ENCODE results near the gene PIAS4. TPM values are rescaled to one million over a fixed set of nuclear protein-coding genes. Genes with fewer than 3 reads are reported as not detected.

Gene PIAS4
- total RNA-seq, 1 experiment from 2014 or later = 33.9 TPM

DNA sequence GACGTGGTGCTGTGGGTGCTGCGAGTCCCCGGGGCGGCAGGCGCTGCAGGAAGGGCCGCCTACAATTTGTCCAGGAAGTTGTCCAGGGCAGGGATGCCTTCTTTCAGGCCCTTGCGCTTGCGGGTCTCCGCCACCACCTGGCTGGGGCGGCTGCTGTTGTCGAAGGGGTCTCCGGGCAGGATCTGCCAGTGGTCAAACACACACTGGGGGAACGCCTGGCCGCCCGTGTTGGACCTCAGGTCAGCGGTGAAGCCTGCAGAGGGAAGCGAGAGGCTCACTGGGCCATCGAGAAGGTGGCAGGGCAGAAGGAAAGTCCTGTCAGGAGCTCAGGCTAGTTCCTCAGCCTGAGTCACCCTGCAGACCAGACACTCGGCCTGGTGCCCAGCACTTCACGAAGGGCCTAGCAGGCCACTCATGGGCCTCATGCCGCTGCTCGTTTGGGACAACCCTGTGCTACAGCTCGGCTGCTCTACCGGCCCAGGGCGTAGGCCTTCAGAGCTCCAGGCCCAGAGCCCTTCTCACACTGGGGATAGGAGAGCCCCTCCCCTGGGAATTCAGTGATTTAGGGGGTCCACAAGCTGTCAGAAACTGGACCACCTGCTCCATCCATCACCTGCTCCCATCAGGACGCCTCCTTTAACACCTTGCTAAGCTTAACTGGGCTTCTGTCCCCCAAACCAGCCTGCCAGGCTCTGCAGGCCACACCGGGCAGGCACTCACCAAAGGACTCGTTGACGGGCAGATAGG lies 30.9 kb upstream of the PIAS4 start:
- no peak for DNase-seq (ENCODE audit: low spot score)

DNA sequence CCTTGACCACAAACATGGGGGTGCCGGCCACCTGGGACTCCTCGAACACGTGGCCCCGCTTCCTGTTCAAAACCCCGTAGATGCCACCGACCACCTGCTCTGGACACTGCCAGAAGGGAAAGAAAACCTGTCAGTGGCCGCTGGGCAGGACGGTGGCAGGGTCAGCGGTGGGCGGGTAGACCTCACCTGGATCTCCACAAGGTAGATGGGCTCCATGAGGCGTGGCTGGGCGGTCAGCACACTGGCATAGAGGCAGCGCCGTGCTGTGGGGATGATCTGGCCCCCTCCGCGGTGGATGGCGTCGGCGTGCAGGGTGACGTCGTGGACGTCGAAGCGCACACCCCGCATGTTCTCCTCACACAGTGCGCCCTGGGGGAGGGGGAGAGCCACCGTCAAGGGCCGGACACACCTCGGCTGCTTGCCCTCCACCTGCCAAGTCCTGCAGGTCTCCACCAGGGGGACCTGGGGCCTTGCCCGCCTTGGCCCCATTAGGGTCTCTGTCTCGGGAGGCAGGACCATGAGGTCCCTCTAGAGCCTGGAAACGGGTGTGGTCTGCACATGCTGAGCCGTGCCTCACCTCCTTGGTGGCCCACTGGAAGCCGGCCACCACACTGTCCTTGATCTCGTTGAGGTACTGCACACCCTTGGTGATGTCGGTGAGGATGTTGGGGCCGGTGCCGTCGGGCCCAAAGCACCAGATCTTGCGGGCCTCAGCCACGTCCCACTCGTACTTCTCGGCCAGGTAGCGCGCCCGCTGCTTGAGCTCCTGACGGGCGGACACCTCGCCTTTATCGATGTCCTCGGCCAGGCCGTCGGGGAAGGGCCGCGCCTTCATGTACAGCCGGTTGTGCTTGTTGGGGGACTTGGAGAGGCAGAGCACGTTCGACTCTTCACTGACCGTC lies 30.0 kb upstream of the PIAS4 start:
- DNase-seq (ENCODE audit: low spot score) = no peak

DNA sequence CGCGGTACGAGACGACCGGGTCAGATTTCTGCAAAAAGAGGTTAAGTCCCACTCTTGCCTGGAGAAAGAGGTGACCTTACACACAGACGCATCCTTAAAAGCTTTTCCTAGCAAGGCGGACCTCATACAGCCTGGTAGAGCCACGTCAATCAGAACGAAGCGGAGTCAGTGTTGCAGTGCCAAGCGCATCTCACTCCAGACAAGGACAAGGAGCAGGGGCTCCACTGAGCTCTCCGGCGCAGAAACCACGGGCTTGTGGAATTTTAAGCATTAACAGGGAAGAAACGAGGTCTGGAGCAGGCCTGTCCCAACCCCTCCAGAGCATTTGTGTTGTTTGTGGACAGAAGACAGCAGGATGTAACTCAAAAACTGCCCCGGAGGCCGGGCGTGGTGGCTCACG lies 29.4 kb upstream of the PIAS4 start:
- DNase-seq (ENCODE audit: low spot score) = no peak

DNA sequence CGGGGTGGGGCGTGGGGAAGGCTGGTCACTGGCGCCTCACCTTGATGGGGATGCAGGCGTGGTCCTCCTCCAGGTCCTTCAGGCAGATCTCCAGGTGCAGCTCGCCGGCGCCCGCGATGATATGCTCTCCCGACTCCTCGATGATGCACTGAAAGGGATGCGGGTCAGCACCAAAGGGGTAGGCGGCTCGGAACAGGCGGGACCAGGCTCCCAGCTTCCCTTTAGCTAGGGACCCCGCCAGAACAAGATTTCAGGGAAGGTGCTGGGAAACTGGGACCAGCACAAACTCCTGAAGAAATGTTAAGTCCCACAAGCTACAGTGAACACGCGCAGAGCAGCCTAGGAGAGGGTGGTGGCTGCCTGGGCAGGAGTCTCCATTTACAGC lies 28.3 kb upstream of the PIAS4 start:
- no peak for DNase-seq (ENCODE audit: low spot score)

DNA sequence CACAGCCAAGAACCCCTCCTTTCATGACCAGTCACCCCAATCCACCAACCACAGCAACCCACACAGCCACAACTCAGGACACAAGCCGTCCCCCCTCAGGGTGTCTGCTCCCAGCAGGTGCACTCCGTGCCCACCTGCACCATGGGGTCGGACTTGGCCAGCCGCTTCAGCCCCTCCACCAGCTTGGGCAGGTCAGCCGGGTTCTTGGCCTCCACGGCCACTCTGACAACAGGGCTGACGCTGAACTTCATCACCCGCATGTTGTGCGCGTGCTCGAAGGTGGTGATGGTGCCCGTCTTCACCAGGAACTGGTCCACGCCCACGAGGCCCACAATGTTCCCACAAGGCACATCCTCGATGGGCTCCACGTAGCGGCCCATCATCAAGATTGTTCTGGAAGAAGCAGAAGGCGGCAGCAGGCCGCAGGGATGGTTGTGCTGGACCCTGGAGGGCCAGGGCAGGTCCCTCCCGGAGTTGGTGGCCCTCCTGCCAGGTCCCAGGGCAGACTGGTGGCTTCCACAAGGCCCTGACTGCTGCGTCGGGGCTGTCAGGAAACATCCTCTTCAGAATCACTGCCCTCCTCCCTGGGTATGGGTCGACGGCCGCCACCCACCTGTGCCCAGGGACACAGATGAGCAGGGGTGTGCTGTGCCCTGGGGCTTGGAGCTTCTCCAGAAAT lies 27.7 kb upstream of the PIAS4 start:
- DNase-seq (ENCODE audit: low spot score) = no peak

DNA sequence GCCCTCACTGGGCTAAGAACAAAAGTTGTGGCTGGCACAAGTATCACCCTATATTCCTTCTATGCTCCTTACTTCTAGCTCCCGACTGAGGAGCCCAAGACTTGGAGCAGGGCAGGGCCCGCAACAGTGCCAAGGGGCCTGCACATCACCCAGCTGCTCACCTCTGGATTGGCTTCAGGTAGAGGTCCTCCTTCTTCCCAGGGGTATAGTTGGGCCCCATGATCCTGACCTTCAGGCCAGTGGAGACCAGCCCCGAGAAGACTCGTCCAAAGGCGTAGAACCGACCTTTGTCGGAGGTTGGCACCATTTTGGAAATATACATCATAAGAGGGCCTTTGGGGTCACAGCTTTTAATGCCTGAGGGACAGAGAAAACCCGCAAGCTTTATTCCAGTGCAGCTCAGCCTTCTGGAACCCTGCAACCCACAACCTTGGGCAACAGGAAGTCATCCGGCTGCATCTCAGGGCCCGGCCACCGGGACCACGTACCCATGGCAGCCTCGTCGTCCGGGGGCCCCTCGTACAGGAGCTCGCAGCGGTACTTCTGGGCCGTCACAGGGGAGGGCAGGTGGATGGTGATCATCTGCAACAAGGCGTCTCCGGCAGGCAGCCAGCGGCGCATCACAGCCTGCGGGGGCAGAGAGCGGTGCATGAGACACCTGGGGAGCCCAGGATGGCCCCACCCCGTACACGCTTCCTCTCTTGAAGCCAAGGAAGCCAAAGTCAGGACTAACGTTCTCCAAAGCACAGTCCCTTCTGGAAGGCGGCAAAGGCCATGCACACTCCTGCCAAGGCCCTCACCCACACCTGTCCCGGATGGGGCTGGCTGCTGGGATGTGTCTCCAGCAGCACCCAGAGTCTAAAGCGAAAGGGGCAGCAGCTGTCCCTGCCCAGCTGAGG lies 26.9 kb upstream of the PIAS4 start:
- DNase-seq (ENCODE audit: low spot score) = no peak

DNA sequence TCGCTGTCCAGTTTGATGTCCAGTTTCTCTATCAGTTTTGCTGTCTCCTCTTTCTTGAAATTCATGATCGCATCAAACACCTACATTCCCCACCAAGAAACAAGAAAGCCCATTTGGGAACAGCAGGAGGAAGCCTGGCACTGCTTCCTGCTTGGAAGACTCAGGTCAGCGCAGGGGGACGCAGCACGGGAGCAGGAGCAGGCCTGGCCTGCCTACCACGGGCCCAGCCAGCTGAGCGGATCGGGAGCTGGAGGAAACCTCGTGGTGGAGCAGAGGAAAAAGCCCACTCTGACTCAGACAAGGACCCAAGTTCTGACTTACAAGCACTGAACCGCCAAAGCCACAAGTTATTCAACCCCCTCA lies 26.2 kb upstream of the PIAS4 start:
- no peak for DNase-seq (ENCODE audit: low spot score)

DNA sequence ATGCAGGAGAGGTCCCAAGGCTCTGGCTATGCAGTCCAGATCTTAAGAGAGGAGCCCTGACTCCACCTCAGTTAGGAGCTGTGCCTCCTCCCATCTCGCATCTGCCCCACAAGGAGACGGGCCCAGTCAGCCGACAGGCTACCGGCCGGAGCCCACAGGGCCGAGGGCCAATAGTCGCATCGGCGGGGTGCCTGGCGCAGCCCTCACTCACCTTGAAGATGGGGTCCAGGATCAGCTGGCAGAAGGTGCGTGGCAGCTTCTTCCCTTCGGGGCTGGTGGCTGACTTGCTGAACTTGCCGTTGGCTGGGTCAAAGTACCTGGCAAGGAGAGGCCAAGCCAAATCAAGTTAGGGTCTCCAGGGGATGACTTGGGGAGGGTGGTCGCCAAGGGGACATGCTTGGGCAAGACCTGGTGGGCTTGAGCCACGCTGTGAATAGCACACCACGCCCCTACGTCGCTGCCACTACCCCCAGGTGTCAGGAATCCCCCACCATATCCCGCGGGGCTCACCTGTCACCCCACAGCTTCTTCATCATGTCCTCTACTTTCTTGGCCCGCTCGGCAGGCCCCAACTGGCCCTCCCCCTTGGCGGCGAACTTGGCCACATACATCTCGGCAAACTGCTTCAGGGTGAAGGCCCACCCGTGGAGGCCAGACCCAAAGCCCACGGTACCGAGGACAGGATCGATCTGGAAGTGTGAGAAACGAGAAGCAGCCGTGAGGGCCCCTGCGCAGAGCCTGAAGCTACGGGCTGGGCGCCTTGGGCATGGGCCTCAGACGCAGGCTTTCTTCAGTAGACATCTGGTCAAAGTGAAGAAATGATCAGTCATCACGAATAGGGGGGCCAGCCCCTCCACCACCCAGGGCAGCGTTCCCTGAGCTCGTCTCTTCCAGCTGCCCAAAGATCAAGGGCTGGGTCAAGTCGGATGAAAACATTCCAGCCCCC lies 25.5 kb upstream of the PIAS4 start:
- no peak for DNase-seq (ENCODE audit: low spot score)

DNA sequence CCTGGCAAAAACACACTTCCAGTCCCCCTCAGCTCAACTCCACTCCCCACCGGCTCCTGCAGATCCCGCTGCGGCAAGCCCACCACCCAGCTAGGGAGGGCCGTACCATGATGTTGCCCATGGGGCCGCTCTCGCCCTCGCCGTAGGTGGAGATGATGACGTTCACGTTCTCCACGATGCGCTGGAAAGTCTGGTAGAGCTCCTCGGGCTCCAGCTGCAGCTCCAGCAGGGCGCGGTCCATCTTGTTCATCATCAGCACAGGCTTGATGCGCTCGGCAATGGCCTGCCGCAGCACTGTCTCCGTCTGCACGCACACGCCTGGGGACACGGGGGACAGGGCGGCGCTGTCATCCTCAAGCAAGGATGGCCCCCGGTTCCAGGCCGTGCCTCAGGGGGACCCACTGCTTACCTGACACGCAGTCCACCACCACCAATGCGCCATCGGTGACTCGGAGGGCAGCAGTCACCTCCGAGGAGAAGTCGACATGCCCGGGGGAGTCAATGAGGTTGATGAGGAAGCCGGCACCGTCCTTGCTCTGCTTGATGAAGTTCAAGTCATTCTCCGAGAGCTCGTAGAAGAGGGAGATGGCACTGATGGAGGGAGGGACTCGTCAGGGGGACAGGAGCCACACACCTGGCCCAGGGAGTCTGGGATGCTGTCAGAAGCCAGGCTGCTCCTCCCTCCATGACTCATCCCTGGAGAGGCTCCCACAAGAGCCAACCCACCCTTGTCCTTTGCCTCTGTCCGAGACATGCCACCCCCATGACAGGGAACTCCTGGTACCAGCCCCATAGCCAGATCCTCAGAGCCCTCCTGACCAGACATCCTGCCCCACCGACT lies 24.6 kb upstream of the PIAS4 start:
- peak; percentile 81 for DNase-seq (ENCODE audit: low spot score)

DNA sequence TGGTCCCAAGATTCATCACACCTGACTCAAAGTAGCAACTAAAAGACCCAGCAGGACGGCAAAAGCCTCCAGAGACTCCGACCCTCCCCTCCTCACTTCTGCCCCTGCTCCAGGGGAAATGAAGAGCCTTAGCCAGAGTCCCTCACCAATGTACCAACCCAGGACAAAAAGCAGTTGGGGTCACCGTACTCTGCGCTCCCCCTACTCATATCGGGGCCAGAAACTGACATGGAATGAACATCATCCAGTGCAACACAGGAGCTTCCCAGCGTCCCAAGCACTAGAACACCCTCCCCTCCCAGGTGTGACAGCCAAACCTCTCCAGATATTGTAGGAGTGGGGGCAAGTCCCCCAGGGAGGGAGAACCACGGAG lies 24.0 kb upstream of the PIAS4 start:
- no peak for DNase-seq (ENCODE audit: low spot score)

DNA sequence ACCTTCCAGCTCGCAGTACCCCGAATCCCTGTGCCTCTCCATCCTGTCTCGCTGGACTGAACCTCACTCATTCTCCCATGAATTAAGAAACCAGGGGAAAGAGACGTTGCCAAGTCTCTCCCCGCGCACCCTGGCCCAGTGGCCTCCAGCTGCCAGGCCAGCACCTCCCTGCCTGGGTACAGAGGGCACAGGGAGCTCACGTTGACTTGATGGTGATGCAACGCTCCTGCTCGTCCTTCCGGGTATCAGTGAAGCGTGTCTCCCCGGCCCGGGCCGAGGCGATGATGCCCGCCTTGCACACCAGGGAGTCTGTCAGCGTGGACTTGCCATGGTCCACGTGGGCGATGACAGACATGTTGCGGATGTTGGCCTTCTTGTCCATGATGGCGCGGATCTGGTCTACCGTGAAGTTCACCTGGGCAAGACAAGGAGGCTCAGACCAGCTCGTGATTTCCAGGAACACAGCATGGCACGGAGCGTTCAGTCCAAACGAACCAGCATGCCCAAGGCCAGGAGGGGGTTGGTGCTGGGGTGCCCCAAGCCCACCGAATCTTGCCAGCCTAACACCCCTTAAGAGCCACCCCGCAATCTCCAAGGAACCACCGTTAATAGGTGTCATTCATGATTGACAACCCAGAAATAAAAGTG lies 23.5 kb upstream of the PIAS4 start:
- DNase-seq (ENCODE audit: low spot score) = no peak

DNA sequence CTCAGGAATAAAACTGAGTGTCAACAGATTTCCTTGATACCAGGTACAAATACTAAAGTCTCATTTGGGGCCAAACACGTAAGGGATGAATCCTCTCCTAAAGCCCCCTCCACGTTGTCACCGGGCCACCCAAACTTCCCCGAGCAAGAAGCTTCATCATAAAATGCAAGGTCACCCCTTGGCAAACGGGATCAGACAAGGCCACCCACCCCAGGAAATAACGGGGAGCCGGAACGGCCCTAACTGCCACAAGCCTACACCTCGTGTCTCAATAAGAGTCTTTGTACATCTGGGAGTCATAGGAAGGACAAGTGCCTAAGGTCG lies 23.0 kb upstream of the PIAS4 start:
- no peak for DNase-seq (ENCODE audit: low spot score)

DNA sequence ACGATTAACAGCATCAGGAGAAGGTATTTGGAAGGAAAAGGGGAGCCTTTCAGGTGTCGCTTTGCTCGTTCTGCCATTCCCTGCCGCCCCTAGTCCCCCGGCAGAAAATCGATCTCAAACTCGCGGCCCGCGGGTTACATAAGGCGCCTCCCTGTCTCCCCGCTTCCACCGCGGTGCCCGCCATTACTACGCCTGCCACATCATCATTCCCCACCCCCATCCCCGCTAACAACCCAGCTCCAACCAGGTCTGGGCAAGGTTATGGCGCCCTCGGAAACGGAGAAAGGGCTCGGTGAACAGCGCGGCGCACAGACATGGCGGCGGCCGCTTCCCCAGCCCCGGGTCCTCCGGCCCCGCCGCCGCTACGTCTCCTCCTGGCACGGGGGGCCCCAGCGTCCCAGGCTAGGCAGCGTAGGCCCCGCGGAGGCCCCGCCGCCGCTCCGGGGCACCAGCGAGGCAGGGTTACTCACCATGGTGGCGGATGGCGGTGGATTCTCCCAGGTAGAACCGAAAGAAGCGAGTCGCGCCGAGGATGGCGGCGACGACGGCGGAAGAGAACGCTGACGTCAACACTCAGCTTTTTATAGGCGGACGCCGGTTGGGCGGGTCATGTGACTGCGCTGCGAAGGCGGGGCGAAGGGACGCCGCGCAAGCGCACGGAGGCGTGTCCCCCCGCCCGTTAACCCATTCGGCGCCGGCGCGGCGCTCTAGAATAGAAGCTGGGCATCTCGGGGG lies 22.5 kb upstream of the PIAS4 start, which contains the start of gene EEF2:
Gene EEF2 (minus strand): TSS at position 556 of the 735 bp plus-strand sequence. CDS start 83 bp downstream, at position 473.
- peak; percentile 66 for DNase-seq (ENCODE audit: low spot score)

DNA sequence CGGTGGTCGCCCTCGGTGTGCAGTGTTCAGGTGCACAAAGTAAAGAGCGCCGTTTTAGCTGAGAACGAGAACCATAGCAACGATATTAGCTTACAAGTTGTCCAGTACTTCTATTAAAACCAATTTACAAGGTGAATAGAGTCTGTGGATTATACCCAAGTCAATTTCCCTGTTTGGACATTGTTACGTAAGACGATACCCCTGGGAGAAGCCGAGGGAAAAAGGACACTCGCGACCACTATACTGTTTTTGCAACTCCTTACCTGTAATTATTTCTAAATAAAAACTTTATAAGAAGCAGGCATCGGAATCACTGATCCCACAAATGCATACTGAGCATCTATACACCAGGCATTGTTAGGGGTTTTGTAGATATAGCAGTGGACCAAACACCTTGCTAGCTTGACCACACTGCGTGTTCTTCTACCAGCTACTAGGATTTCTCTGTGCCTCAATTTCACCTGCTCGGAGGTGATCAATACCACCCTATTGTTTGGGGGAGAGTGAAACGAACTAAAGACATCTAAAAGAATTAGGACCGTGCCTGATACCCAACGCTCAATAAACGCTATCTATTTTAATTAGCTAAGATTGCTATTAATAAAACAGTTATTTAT lies 21.8 kb upstream of the PIAS4 start:
- no peak for DNase-seq (ENCODE audit: low spot score)

DNA sequence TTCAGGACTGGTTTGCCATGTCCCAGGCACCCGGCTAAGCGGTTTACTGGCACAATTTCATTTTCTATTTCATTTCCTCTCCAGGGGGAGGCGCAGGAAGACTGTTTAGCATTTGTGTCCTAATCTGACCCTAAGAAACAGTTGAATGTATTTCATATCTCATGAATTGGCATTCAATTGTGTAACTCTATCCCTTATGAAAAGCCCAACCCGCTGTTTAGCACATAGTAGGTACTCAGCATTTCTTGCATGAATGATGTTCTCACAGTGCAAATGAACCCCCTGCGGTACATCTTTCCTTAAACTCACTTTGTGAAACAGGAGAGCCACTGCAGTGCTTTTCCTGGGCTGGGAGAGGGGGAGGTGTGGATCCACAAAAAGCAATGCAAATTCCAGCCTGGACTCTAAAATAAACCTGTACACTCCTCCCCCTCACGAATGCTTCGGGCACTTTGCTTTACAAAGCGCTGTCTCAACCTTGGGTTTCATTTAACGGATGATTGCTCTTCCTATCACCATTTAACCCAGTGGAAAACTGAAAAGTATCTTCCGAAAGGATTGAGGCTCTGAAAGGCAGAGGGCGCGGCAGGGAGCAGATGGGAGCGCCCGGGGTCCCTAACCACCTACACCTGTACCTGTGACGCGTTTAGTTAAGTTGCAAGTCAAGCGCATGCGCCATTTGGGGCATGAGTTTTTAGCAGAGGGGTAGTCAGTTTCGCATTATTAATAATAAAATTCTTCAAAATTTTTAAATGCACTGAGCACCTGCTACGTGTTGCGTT lies 21.1 kb upstream of the PIAS4 start:
- DNase-seq (ENCODE audit: low spot score) = peak; percentile 78

DNA sequence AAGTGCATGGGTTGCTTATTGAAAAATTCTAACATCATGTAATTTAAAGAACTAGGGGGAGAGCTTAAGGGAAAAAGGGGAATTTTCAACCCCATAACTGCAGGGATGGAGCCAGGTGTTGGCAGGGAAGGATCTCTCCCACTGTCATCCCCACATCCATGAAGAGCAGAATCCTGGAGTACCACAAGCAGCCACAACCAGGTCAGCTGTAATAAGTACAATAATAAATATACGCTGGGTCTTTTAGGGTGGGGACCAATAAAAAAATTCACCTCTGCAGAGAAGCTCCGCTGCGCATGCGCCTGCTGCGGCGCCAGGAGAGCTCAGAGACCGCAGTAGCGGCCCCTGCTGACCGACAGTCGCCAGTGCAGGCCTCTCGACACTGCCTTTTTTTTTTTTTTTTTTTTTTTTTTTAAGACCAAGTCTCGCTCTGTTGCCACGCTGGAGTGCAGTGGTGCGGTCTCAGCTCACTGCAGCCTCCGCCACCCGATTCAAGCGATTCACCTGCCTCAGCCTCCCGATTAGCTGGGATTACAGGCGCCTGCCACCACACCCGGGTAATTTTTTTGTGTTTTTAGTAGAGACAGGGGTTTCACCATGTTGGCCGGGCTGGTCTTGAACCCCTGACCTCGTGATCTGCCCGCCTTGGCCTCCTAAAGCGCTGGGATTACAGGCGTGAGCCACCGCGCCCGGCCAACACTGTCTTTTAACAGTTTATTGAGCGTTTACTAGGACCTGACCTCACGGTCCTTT lies 19.7 kb upstream of the PIAS4 start:
- peak; percentile 82 for DNase-seq (ENCODE audit: low spot score)

DNA sequence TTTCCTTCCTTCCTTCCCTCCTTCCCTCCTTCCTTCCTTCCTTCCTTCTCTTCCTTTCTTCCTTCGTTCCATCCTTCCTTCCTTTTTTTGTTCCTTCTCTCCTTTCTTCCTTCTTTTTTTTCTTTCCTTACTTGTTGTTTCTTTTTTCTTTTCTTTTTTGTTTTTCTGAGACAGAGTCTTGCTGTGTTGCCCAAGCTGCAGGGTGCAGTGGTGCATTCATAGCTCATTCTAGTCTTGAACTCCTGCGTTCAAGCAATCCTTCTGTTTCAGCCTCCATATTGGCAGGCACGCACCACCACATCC lies 16.8 kb upstream of the PIAS4 start:
- DNase-seq (ENCODE audit: low spot score) = no peak
